RWPE2 (cell line): Measurements from ENCODE around the gene PTTG1IP.

ENCODE experiments used
- ATAC-seq: fragments of 200-7000 bp; cut with Tn5 transposase; 3 replicates; pipeline ENCODE4 v1.9.1; 2021; ENCODE audit warnings: low read depth
- DNase-seq: peaks from one replicate; pipeline ENCODE4 v3.0.0-alpha.2; 2020; ENCODE audit warnings: low spot score
- H3K27ac ChIP-seq: fragments of 450-650 bp; 2 replicates; pipeline ENCODE4 v1.5.1; 2017; ENCODE audit warnings: mild to moderate bottlenecking; ENCODE audit not compliant: poor library complexity, severe bottlenecking
- H3K27me3 ChIP-seq: fragments of 250-450 bp; sonication (Bioruptor Pico); 2 replicates; pipeline ENCODE4 v1.5.1; 2021; ENCODE audit warnings: mild to moderate bottlenecking, moderate library complexity; ENCODE audit not compliant: insufficient read depth, poor library complexity, severe bottlenecking
- H3K36me3 ChIP-seq: fragments of 250-450 bp; sonication (Bioruptor Pico); 2 replicates; pipeline ENCODE4 v1.5.1; 2020; ENCODE audit warnings: low read depth, mild to moderate bottlenecking, moderate library complexity
- H3K4me1 ChIP-seq: fragments of 250-450 bp; sonication (Bioruptor Pico); 2 replicates; pipeline ENCODE4 v1.5.1; 2021; ENCODE audit warnings: mild to moderate bottlenecking, moderate library complexity; ENCODE audit not compliant: insufficient read depth, poor library complexity, severe bottlenecking
- H3K4me3 ChIP-seq: fragments of 250-450 bp; sonication (Bioruptor Pico); 2 replicates; pipeline ENCODE4 v1.5.1; 2021; ENCODE audit warnings: mild to moderate bottlenecking, moderate library complexity; ENCODE audit not compliant: severe bottlenecking
- H3K9me3 ChIP-seq: fragments of 250-450 bp; sonication (Bioruptor Pico); 2 replicates; pipeline ENCODE4 v1.5.1; 2021; ENCODE audit warnings: mild to moderate bottlenecking, moderate library complexity; ENCODE audit not compliant: severe bottlenecking
- CTCF ChIP-seq: fragments of 450-650 bp; IDR thresholded peaks from one replicate; pipeline ENCODE4 v1.5.1; 2017; ENCODE audit warnings: mild to moderate bottlenecking, moderate library complexity; ENCODE audit not compliant: poor library complexity, severe bottlenecking

Gene PTTG1IP

GRCh38 chr21:44838039-44838895 lies 35.2 kb downstream of the PTTG1IP start:
- ATAC-seq (no peak), DNase-seq (no peak)
- no peaks in the 10 kb centered on the region for H3K27me3 ChIP-seq
- no peaks in the 10 kb centered on the region for H3K9me3 ChIP-seq
- no peak overlapping the region for H3K27ac ChIP-seq
- H3K36me3 ChIP-seq: no peaks in the 10 kb centered on the region
- no peak for TF ChIP-seq CTCF
- no peak overlapping the region for H3K4me3 ChIP-seq
- H3K4me1 ChIP-seq: no peaks in the 10 kb centered on the region

- H3K9me3 ChIP-seq: no peaks in the 10 kb centered on the region
- TF ChIP-seq CTCF: no peak
- no peak overlapping the region for H3K4me3 ChIP-seq
- DNase-seq (no peak), ATAC-seq (no peak)
- H3K27me3 ChIP-seq: no peaks in the 10 kb centered on the region
- no peaks in the 10 kb centered on the region for H3K4me1 ChIP-seq
- no peaks in the 10 kb centered on the region for H3K36me3 ChIP-seq
- H3K27ac ChIP-seq: no peak overlapping the region
Observed at GRCh38 chr21:44837537-44837936, 36.0 kb downstream of the PTTG1IP start.

GRCh38 chr21:44836666-44837471 lies 36.6 kb downstream of the PTTG1IP start:
- Histone ChIP-seq H3K36me3 (no peaks in the 10 kb centered on the region), H3K27ac (no peak overlapping the region), H3K9me3 (no peaks in the 10 kb centered on the region), H3K4me3 (no peak overlapping the region), H3K27me3 (no peaks in the 10 kb centered on the region), H3K4me1 (no peaks in the 10 kb centered on the region)
- ATAC-seq (peak; percentile 40), DNase-seq (no peak)
- no peak for TF ChIP-seq CTCF

GRCh38 chr21:44836349-44836665 lies 37.2 kb downstream of the PTTG1IP start:
- DNase-seq (no peak), ATAC-seq (no peak)
- no peak for TF ChIP-seq CTCF
- no peak overlapping the region for H3K27ac ChIP-seq
- H3K27me3 ChIP-seq: no peaks in the 10 kb centered on the region
- no peaks in the 10 kb centered on the region for H3K9me3 ChIP-seq
- no peak overlapping the region for H3K4me3 ChIP-seq
- no peaks in the 10 kb centered on the region for H3K36me3 ChIP-seq
- H3K4me1 ChIP-seq: no peaks in the 10 kb centered on the region

GRCh38 chr21:44835647-44835973 lies 37.9 kb downstream of the PTTG1IP start:
- no peaks in the 10 kb centered on the region for H3K27me3 ChIP-seq
- ATAC-seq (no peak), DNase-seq (no peak)
- no peaks in the 10 kb centered on the region for H3K4me1 ChIP-seq
- H3K9me3 ChIP-seq: no peaks in the 10 kb centered on the region
- H3K36me3 ChIP-seq: no peaks in the 10 kb centered on the region
- H3K4me3 ChIP-seq: no peak overlapping the region
- H3K27ac ChIP-seq: no peak overlapping the region
- TF ChIP-seq CTCF: no peak
